Stimulated activated naive B cell treated with anti-CD40 and anti-IgM and Interleukin-4, amounts not matched to agents 10 μg/mL and 1 μg/mL and 100 μg/mL, for 72 hours (primary cell): ENCODE measurements around the gene ARHGEF10L.

Source experiments
- ATAC-seq, 2 donors: fragments of 150-1000 bp; cut with Tn5 transposase; replicated peaks; 2 replicates each; pipeline ENCODE4 v1.10.0; 2021; ENCODE audit warnings: moderate library complexity in 1 of 2
- DNase-seq: peaks from one replicate; pipeline ENCODE4 v3.0.0; 2021
- H3K27ac Mint-ChIP-seq: one replicate; pipeline ENCODE4 v1.8.0; 2022; ENCODE audit warnings: mild to moderate bottlenecking, mixed read lengths
- H3K27me3 Mint-ChIP-seq, 2 donors: one replicate each; pipeline ENCODE4 v1.8.0; 2022; ENCODE audit warnings: mixed read lengths in 2 of 2
- H3K36me3 Mint-ChIP-seq, 2 donors: one replicate each; pipeline ENCODE4 v1.8.0; 2022; ENCODE audit warnings: mixed read lengths in 2 of 2, mild to moderate bottlenecking in 1 of 2
- H3K4me1 Mint-ChIP-seq, 2 donors: one replicate each; pipeline ENCODE4 v1.8.0; 2022; ENCODE audit warnings: mixed read lengths in 2 of 2, mild to moderate bottlenecking in 1 of 2
- H3K4me3 Mint-ChIP-seq, 2 donors: one replicate each; pipeline ENCODE4 v1.8.0; 2022; ENCODE audit warnings: mild to moderate bottlenecking in 2 of 2, mixed read lengths in 2 of 2, moderate library complexity in 1 of 2
- H3K9me3 Mint-ChIP-seq, 2 donors: one replicate each; pipeline ENCODE4 v1.8.0; 2022; ENCODE audit warnings: mixed read lengths in 2 of 2, mild to moderate bottlenecking in 1 of 2

ARHGEF10L gene

GRCh38 chr1:17549384-17549783, 9.9 kb downstream of the ARHGEF10L start:
- peaks cover 0 to 5% of the 10 kb centered on the region in 2 donors for H3K9me3 Mint-ChIP-seq
- DNase-seq (no peak), ATAC-seq (no peak)
- no peak overlapping the region for H3K4me3 Mint-ChIP-seq
- H3K27ac Mint-ChIP-seq = no peak overlapping the region
- H3K27me3 Mint-ChIP-seq = peaks cover 36 to 48% of the 10 kb centered on the region in 2 donors
- no peaks in the 10 kb centered on the region for H3K4me1 Mint-ChIP-seq
- H3K36me3 Mint-ChIP-seq = no peaks in the 10 kb centered on the region

GRCh38 chr1:17550729-17551584, 11.5 kb downstream of the ARHGEF10L start:
- H3K36me3 Mint-ChIP-seq = no peaks in the 10 kb centered on the region
- DNase-seq (no peak), ATAC-seq (no peak)
- H3K4me3 Mint-ChIP-seq = no peak overlapping the region
- H3K9me3 Mint-ChIP-seq = no peaks in the 10 kb centered on the region
- no peaks in the 10 kb centered on the region for H3K4me1 Mint-ChIP-seq
- H3K27ac Mint-ChIP-seq = no peak overlapping the region
- peaks cover 25 to 35% of the 10 kb centered on the region in 2 donors for H3K27me3 Mint-ChIP-seq

GRCh38 chr1:17551755-17552234, 12.3 kb downstream of the ARHGEF10L start:
- no peak overlapping the region for H3K27ac Mint-ChIP-seq
- H3K36me3 Mint-ChIP-seq = no peaks in the 10 kb centered on the region
- no peaks in the 10 kb centered on the region for H3K4me1 Mint-ChIP-seq
- ATAC-seq = no peak
- no peak for DNase-seq
- no peak overlapping the region for H3K4me3 Mint-ChIP-seq
- H3K27me3 Mint-ChIP-seq = peaks cover 23 to 35% of the 10 kb centered on the region in 2 donors
- H3K9me3 Mint-ChIP-seq = no peaks in the 10 kb centered on the region

GRCh38 chr1:17553975-17554700, 14.6 kb downstream of the ARHGEF10L start:
- DNase-seq (no peak), ATAC-seq (no peak)
- Mint-ChIP-seq H3K36me3 (no peaks in the 10 kb centered on the region), H3K4me1 (no peaks in the 10 kb centered on the region), H3K27me3 (peaks cover 22 to 41% of the 10 kb centered on the region in 2 donors), H3K4me3 (no peak overlapping the region), H3K27ac (no peak overlapping the region), H3K9me3 (no peaks in the 10 kb centered on the region)

GRCh38 chr1:17554954-17555353, 15.5 kb downstream of the ARHGEF10L start:
- H3K36me3 Mint-ChIP-seq = no peaks in the 10 kb centered on the region
- DNase-seq (no peak), ATAC-seq (no peak)
- H3K27me3 Mint-ChIP-seq = peaks cover 16 to 38% of the 10 kb centered on the region in 2 donors
- no peaks in the 10 kb centered on the region for H3K9me3 Mint-ChIP-seq
- no peak overlapping the region for H3K4me3 Mint-ChIP-seq
- H3K4me1 Mint-ChIP-seq = no peaks in the 10 kb centered on the region
- H3K27ac Mint-ChIP-seq = no peak overlapping the region

- Mint-ChIP-seq H3K27me3 (peaks cover 17 to 34% of the 10 kb centered on the region in 2 donors), H3K27ac (no peak overlapping the region), H3K4me1 (no peaks in the 10 kb centered on the region)
These were observed 18.5 kb downstream of the ARHGEF10L start for GRCh38 chr1:17557986-17558385.

GRCh38 chr1:17558541-17558940, 19.0 kb downstream of the ARHGEF10L start:
- no peak overlapping the region for H3K27ac Mint-ChIP-seq
- no peaks in the 10 kb centered on the region for H3K9me3 Mint-ChIP-seq

More at GRCh38 chr1:17557986-17558385, 18.5 kb downstream of the ARHGEF10L start:
- H3K9me3 Mint-ChIP-seq = no peaks in the 10 kb centered on the region
- ATAC-seq (no peak), DNase-seq (no peak)
- no peaks in the 10 kb centered on the region for H3K36me3 Mint-ChIP-seq
- no peak overlapping the region for H3K4me3 Mint-ChIP-seq

GRCh38 chr1:17558954-17559614, 19.6 kb downstream of the ARHGEF10L start:
- Mint-ChIP-seq H3K9me3 (no peaks in the 10 kb centered on the region), H3K27me3 (peaks cover 15 to 28% of the 10 kb centered on the region in 2 donors), H3K36me3 (no peaks in the 10 kb centered on the region), H3K4me3 (no peak overlapping the region), H3K4me1 (no peaks in the 10 kb centered on the region), H3K27ac (no peak overlapping the region)
- DNase-seq (no peak), ATAC-seq (no peak)

More at GRCh38 chr1:17558541-17558940, 19.0 kb downstream of the ARHGEF10L start:
- Mint-ChIP-seq H3K36me3 (no peaks in the 10 kb centered on the region), H3K4me1 (no peaks in the 10 kb centered on the region), H3K27me3 (peaks cover 17 to 28% of the 10 kb centered on the region in 2 donors), H3K4me3 (no peak overlapping the region)
- DNase-seq = no peak
- no peak for ATAC-seq

GRCh38 chr1:17559615-17560419, 20.3 kb downstream of the ARHGEF10L start:
- H3K27me3 Mint-ChIP-seq = peaks cover 14 to 28% of the 10 kb centered on the region in 2 donors
- no peaks in the 10 kb centered on the region for H3K36me3 Mint-ChIP-seq
- no peaks in the 10 kb centered on the region for H3K9me3 Mint-ChIP-seq
- no peak overlapping the region for H3K4me3 Mint-ChIP-seq
- H3K4me1 Mint-ChIP-seq = no peaks in the 10 kb centered on the region
- DNase-seq (no peak), ATAC-seq (no peak)
- H3K27ac Mint-ChIP-seq = no peak overlapping the region

GRCh38 chr1:17561247-17561548, 21.7 kb downstream of the ARHGEF10L start:
- Mint-ChIP-seq H3K27me3 (peaks cover 14 to 28% of the 10 kb centered on the region in 2 donors), H3K9me3 (no peaks in the 10 kb centered on the region), H3K4me1 (no peaks in the 10 kb centered on the region), H3K36me3 (no peaks in the 10 kb centered on the region), H3K27ac (no peak overlapping the region), H3K4me3 (no peak overlapping the region)
- ATAC-seq (no peak), DNase-seq (no peak)

GRCh38 chr1:17561561-17561985, 22.1 kb downstream of the ARHGEF10L start:
- no peaks in the 10 kb centered on the region for H3K4me1 Mint-ChIP-seq
- no peak overlapping the region for H3K4me3 Mint-ChIP-seq
- ATAC-seq (no peak), DNase-seq (no peak)
- H3K9me3 Mint-ChIP-seq = no peaks in the 10 kb centered on the region
- H3K27me3 Mint-ChIP-seq = peaks cover 14 to 28% of the 10 kb centered on the region in 2 donors
- no peak overlapping the region for H3K27ac Mint-ChIP-seq
- no peaks in the 10 kb centered on the region for H3K36me3 Mint-ChIP-seq

- no peak for DNase-seq
- Mint-ChIP-seq H3K27ac (no peak overlapping the region), H3K9me3 (no peaks in the 10 kb centered on the region), H3K4me3 (no peak overlapping the region), H3K36me3 (no peaks in the 10 kb centered on the region), H3K4me1 (no peaks in the 10 kb centered on the region), H3K27me3 (peaks cover 14 to 28% of the 10 kb centered on the region in 2 donors)
- ATAC-seq = no peak
These were observed 22.9 kb downstream of the ARHGEF10L start for GRCh38 chr1:17562375-17562774.

GRCh38 chr1:17563494-17564281, 24.2 kb downstream of the ARHGEF10L start:
- Mint-ChIP-seq H3K4me1 (no peaks in the 10 kb centered on the region), H3K9me3 (no peaks in the 10 kb centered on the region), H3K36me3 (no peaks in the 10 kb centered on the region), H3K27me3 (peaks cover 9 to 22% of the 10 kb centered on the region in 2 donors), H3K4me3 (no peak overlapping the region), H3K27ac (no peak overlapping the region)
- ATAC-seq (no peak), DNase-seq (no peak)
